Uterus (tissue), 4 donors: Measurements from ENCODE around the gene MAP4K1. TPM values are rescaled to one million over a fixed set of nuclear protein-coding genes. Genes with fewer than 3 reads are reported as not detected.

Experiments used
- DNase-seq, 2 donors: peaks; one replicate each; pipeline ENCODE4 v3.0.0-alpha.2; 2019 to 2020
- H3K27ac ChIP-seq, 2 donors: fragments of 200-600 bp; sonication (generic); 1 replicate in 1 of 2; 2 replicates in 1 of 2; pipeline ENCODE4 v1.5.1; 2016 to 2018
- H3K27me3 ChIP-seq, 2 donors: fragments of 200-600 bp; sonication (generic); one replicate each; pipeline ENCODE4 v1.5.1; 2018 to 2019; ENCODE audit warnings: control low read depth in 1 of 2
- H3K36me3 ChIP-seq, 2 donors: fragments of 200-600 bp; sonication (generic); one replicate each; pipeline ENCODE4 v1.5.1; 2019; ENCODE audit warnings: control low read depth in 1 of 2
- H3K4me1 ChIP-seq, 2 donors: fragments of 200-600 bp; sonication (generic); one replicate each; pipeline ENCODE4 v1.5.1; 2018 to 2019; ENCODE audit warnings: control low read depth in 1 of 2
- H3K4me3 ChIP-seq, 2 donors: fragments of 200-600 bp; sonication (generic); 1 replicate in 1 of 2; 2 replicates in 1 of 2; pipeline ENCODE4 v1.5.1; 2018 to 2019; ENCODE audit warnings: mild to moderate bottlenecking in 1 of 2
- H3K9me3 ChIP-seq, 2 donors: fragments of 200-600 bp; sonication (generic); one replicate each; pipeline ENCODE4 v1.5.1; 2019; ENCODE audit warnings: control low read depth in 1 of 2
- POLR2A ChIP-seq, 2 donors: fragments of 450-650 bp; IDR thresholded peaks; one replicate each; pipeline ENCODE4 v1.6.1; 2016; ENCODE audit warnings: antibody characterized with exemption in 2 of 2, mild to moderate bottlenecking in 1 of 2, moderate library complexity in 1 of 2
- intact Hi-C: fragments of 100-400 bp; cut with DNase I; formaldehyde crosslinking; loops from one replicate; pipeline ENCODE4 v1.15.1; 2023; ENCODE audit warnings: low total_unique reads
- total RNA-seq, 4 donors: library from RNA; depleted of rRNA in 3 of 4; stranded (reverse); fragments of >200 nt in 3 of 4; gene quantifications; one replicate each; pipeline versions ENCODE4 v1.1.0 to v1.2.4, GENCODE V29; 2014 to 2023
- TF ChIP-seq, protein P1 (sequence below), 4 experiments: fragments of 200-600 bp in 2 of 4; fragments of 450-650 bp in 2 of 4; sonication (generic) in 2 of 4; IDR thresholded peaks; one replicate each; pipeline ENCODE4 v1.5.1; 2016 to 2019; ENCODE audit warnings: antibody characterized with exemption in 4 of 4, mild to moderate bottlenecking in 2 of 4, moderate library complexity in 1 of 4
- donor health status: DM: yes; HTN: yes; CAD: no.

The MAP4K1 gene
- total RNA-seq, 4 donors from 2014 or later = 0.55 to 4.5 (median 3.6) TPM; not detected in 1

DNA sequence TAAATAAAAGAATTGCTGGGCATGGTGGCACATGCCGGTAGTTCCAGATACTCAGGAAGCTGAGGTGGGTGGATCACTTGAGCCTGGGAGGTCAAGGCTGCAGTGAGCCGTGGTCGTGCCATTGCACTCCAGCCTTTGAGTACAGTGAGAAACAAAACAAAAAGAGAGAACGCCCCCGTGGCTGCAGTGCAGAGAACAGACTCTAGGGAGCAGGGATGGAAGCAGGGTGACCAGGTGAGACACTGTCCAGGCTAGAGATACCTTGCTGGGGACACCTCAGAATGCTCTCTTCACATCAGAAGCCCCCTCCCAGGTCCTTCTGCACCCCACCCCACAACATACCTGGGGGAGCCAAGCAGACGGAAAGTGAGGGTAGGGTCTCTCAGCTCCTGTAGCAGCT lies 24.8 kb downstream of the MAP4K1 start:
- Histone ChIP-seq H3K4me1 (no peaks in the 10 kb centered on the region), H3K27me3 (no peaks in the 10 kb centered on the region), H3K27ac (no peak overlapping the region), H3K4me3 (no peak overlapping the region), H3K36me3 (no peaks in the 10 kb centered on the region), H3K9me3 (no peaks in the 10 kb centered on the region)
- TF ChIP-seq POLR2A (IDR thresholded peaks at IDR 0.05) = no peak
- TF ChIP-seq, protein P1, sequence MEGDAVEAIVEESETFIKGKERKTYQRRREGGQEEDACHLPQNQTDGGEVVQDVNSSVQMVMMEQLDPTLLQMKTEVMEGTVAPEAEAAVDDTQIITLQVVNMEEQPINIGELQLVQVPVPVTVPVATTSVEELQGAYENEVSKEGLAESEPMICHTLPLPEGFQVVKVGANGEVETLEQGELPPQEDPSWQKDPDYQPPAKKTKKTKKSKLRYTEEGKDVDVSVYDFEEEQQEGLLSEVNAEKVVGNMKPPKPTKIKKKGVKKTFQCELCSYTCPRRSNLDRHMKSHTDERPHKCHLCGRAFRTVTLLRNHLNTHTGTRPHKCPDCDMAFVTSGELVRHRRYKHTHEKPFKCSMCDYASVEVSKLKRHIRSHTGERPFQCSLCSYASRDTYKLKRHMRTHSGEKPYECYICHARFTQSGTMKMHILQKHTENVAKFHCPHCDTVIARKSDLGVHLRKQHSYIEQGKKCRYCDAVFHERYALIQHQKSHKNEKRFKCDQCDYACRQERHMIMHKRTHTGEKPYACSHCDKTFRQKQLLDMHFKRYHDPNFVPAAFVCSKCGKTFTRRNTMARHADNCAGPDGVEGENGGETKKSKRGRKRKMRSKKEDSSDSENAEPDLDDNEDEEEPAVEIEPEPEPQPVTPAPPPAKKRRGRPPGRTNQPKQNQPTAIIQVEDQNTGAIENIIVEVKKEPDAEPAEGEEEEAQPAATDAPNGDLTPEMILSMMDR (IDR thresholded peaks at IDR 0.05) = no peak
- DNase-seq = no peak
- intact Hi-C loops = no loop called here

- Histone ChIP-seq H3K4me3 (no peak overlapping the region), H3K36me3 (no peaks in the 10 kb centered on the region), H3K4me1 (no peaks in the 10 kb centered on the region), H3K27me3 (no peaks in the 10 kb centered on the region), H3K27ac (no peak overlapping the region), H3K9me3 (no peaks in the 10 kb centered on the region)
- no peak for DNase-seq
- TF ChIP-seq POLR2A (IDR thresholded peaks at IDR 0.05) = no peak
- TF ChIP-seq, protein P1 (IDR thresholded peaks at IDR 0.05) = no peak
- intact Hi-C loops = no loop called here
Measured at GRCh38 chr19:38588041-38588440, 29.7 kb downstream of the MAP4K1 start.

GRCh38 chr19:38587562-38587961 lies 30.2 kb downstream of the MAP4K1 start:
- DNase-seq = no peak
- intact Hi-C loops = no loop called here
- Histone ChIP-seq H3K27me3 (no peaks in the 10 kb centered on the region), H3K9me3 (no peaks in the 10 kb centered on the region), H3K36me3 (no peaks in the 10 kb centered on the region), H3K27ac (no peak overlapping the region), H3K4me3 (no peak overlapping the region), H3K4me1 (no peaks in the 10 kb centered on the region)
- TF ChIP-seq, protein P1 (IDR thresholded peaks at IDR 0.05) = no peak
- no peak for TF ChIP-seq POLR2A (IDR thresholded peaks at IDR 0.05)

DNA sequence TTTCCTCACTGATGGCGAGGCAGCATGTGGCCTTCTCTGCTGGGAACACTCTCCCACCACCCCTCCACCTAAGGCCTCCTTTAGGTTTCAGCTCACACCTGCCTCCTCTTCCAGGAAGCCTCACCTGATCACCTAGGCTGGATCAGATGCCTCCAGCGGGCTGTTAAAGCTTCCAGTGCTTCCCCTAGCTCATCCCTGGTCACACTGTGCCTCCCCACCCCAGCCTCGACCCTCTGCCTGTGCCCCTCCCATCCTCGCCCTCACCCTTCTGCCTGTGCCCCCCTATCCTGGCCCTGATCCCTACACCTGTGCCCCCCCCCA lies 33.8 kb downstream of the MAP4K1 start:
- TF ChIP-seq POLR2A (IDR thresholded peaks at IDR 0.05) = no peak
- TF ChIP-seq, protein P1 (IDR thresholded peaks at IDR 0.05) = no peak
- intact Hi-C loops = no loop called here
- Histone ChIP-seq H3K27me3 (no peaks in the 10 kb centered on the region), H3K9me3 (no peaks in the 10 kb centered on the region), H3K4me3 (no peak overlapping the region), H3K36me3 (no peaks in the 10 kb centered on the region), H3K4me1 (no peaks in the 10 kb centered on the region), H3K27ac (no peak overlapping the region)
- DNase-seq = no peak

DNA sequence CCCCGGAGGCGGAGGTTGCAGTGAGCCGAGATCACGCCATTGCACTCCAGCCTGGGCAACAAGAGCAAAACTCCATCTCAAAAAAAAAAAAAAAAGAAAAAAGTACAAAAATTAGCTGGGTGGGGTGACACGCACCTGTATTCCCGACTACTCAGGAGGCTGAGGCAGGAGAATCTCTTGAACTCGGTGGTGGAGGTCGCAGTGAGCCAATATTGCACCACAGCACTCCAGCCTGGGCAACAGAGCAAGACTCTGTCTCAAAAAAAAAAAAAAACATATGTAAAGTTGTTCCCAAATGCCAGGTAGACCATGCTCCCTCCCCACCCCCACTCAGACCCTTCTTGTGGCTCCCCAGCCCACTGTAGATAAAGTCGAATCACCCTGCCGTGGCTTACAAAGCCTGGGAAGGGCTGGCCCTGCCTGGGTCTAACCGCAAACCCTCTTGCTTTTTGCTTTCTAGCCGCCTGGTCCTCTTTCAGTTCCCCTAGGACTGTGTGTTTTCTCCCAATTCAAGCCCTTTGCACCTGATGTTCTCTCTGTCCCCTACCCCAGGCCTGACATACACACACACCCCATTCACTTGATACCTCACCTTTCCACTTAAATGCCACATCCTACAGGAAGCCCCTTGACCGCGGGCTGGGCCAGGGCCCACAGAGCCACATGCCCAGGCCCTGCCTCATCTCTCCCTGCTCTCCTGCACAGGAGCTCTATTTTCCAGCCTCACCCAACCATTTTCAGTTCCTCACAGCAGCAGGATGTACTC lies 34.4 kb downstream of the MAP4K1 start:
- Histone ChIP-seq H3K27ac (no peak overlapping the region), H3K27me3 (no peaks in the 10 kb centered on the region), H3K4me3 (no peak overlapping the region), H3K36me3 (no peaks in the 10 kb centered on the region), H3K4me1 (no peaks in the 10 kb centered on the region), H3K9me3 (no peaks in the 10 kb centered on the region)
- intact Hi-C loops = no loop called here
- DNase-seq = no peak
- TF ChIP-seq POLR2A (IDR thresholded peaks at IDR 0.05) = no peak
- TF ChIP-seq, protein P1 (IDR thresholded peaks at IDR 0.05) = no peak
